Prostate gland (tissue), 2 donors: ENCODE data around the gene C3.
"Not testable (repeated sequence)": the region's sequence is repeated elsewhere in the genome, so short reads cannot be mapped to it uniquely, and the experiment has no call there.

ENCODE experiments used
- CTCF ChIP-seq, 4 experiments: fragments of 200-600 bp in 2 of 4; fragments of 450-650 bp in 2 of 4; sonication (generic) in 2 of 4; IDR thresholded peaks; 1 replicate in 3 of 4; 2 replicates in 1 of 4; pipeline ENCODE4 v1.5.1; 2016 to 2019; ENCODE audit warnings: antibody characterized with exemption in 4 of 4, mild to moderate bottlenecking in 2 of 4, moderate library complexity in 2 of 4
- POLR2A ChIP-seq: fragments of 450-650 bp; IDR thresholded peaks from one replicate; pipeline ENCODE4 v1.6.1; 2016; ENCODE audit warnings: antibody characterized with exemption, mild to moderate bottlenecking

GRCh38 chr19:6661509-6662244, 58.8 kb downstream of the C3 start:
- not testable (repeated sequence) for TF ChIP-seq POLR2A; CTCF (IDR thresholded peaks at IDR 0.05)
